ENCODE measurements around the gene SPHK1.
"Not testable (repeated sequence)": the region's sequence is repeated elsewhere in the genome, so short reads cannot be mapped to it uniquely, and the experiment has no call there.

The SPHK1 gene

GRCh38 chr17:76353599-76354316, 30.7 kb upstream of the SPHK1 start, which contains the start of gene PRPSAP1:
TSS of gene PRPSAP1 (minus strand) at chr17:76353916. CDS start at chr17:76353703, 213 bp downstream.
- H3K36me3 Mint-ChIP-seq (ENCODE audit: insufficient read depth), result peaks cover 9% of the 10 kb centered on the region
- ATAC-seq (replicated peaks; ENCODE audit: extremely low read depth, poor library complexity, severe bottlenecking) (peak; percentile 94), DNase-seq (ENCODE audit: low spot score in 2 of 2) (peak; percentile 67 to 77)
- peak within 1 kb of the TSS; percentile 83 for H3K4me3 Mint-ChIP-seq
- H3K27me3 Mint-ChIP-seq, result no peaks in the 10 kb centered on the region
- peak within 1 kb of the TSS; percentile 88 for H3K27ac Mint-ChIP-seq (ENCODE audit: low read depth)
- peaks cover 21% of the 10 kb centered on the region for H3K4me1 Mint-ChIP-seq
- H3K9me3 Mint-ChIP-seq, result no peaks in the 10 kb centered on the region

GRCh38 chr17:76354317-76354729, 30.1 kb upstream of the SPHK1 start:
- H3K9me3 Mint-ChIP-seq, result no peaks in the 10 kb centered on the region
- H3K36me3 Mint-ChIP-seq (ENCODE audit: insufficient read depth), result peaks cover 9% of the 10 kb centered on the region
- DNase-seq (ENCODE audit: low spot score in 2 of 2) (no peak), ATAC-seq (replicated peaks; ENCODE audit: extremely low read depth, poor library complexity, severe bottlenecking) (no peak)
- peak overlapping the region; percentile 88 for H3K27ac Mint-ChIP-seq (ENCODE audit: low read depth)
- H3K4me3 Mint-ChIP-seq, result peak overlapping the region; percentile 83
- peaks cover 21% of the 10 kb centered on the region for H3K4me1 Mint-ChIP-seq
- H3K27me3 Mint-ChIP-seq, result no peaks in the 10 kb centered on the region

GRCh38 chr17:76354747-76355310, 29.6 kb upstream of the SPHK1 start:
- no peaks in the 10 kb centered on the region for H3K27me3 Mint-ChIP-seq
- peak overlapping the region; percentile 88 for H3K27ac Mint-ChIP-seq (ENCODE audit: low read depth)

GRCh38 chr17:76356803-76357456, 27.5 kb upstream of the SPHK1 start:
- Mint-ChIP-seq H3K36me3 (ENCODE audit: insufficient read depth) (peaks cover 5% of the 10 kb centered on the region), H3K4me1 (peaks cover 17% of the 10 kb centered on the region), H3K27ac (ENCODE audit: low read depth) (no peak overlapping the region), H3K27me3 (peaks cover 9% of the 10 kb centered on the region), H3K9me3 (no peaks in the 10 kb centered on the region), H3K4me3 (no peak overlapping the region)
- no peak for ATAC-seq (replicated peaks; ENCODE audit: extremely low read depth, poor library complexity, severe bottlenecking)
- no peak for DNase-seq (ENCODE audit: low spot score in 2 of 2)

More at GRCh38 chr17:76354747-76355310, 29.6 kb upstream of the SPHK1 start:
- Mint-ChIP-seq H3K9me3 (no peaks in the 10 kb centered on the region), H3K36me3 (ENCODE audit: insufficient read depth) (peaks cover 9% of the 10 kb centered on the region), H3K4me3 (peak overlapping the region; percentile 83), H3K4me1 (peaks cover 21% of the 10 kb centered on the region)
- ATAC-seq (replicated peaks; ENCODE audit: extremely low read depth, poor library complexity, severe bottlenecking), result no peak
- no peak for DNase-seq (ENCODE audit: low spot score in 2 of 2)

GRCh38 chr17:76357597-76358158, 26.7 kb upstream of the SPHK1 start:
- Mint-ChIP-seq H3K27me3 (peaks cover 15% of the 10 kb centered on the region), H3K4me1 (peaks cover 12% of the 10 kb centered on the region), H3K36me3 (ENCODE audit: insufficient read depth) (peaks cover 5% of the 10 kb centered on the region), H3K4me3 (no peak overlapping the region), H3K27ac (ENCODE audit: low read depth) (no peak overlapping the region), H3K9me3 (no peaks in the 10 kb centered on the region)
- ATAC-seq (replicated peaks; ENCODE audit: extremely low read depth, poor library complexity, severe bottlenecking) (no peak), DNase-seq (ENCODE audit: low spot score in 2 of 2) (no peak)

- no peak overlapping the region for H3K4me3 Mint-ChIP-seq
- peaks cover 15% of the 10 kb centered on the region for H3K27me3 Mint-ChIP-seq
- H3K36me3 Mint-ChIP-seq (ENCODE audit: insufficient read depth), result peaks cover under 1% of the 10 kb centered on the region
- ATAC-seq (replicated peaks; ENCODE audit: extremely low read depth, poor library complexity, severe bottlenecking) (no peak), DNase-seq (ENCODE audit: low spot score in 2 of 2) (no peak)
- H3K27ac Mint-ChIP-seq (ENCODE audit: low read depth), result no peak overlapping the region
- H3K4me1 Mint-ChIP-seq, result peaks cover 3% of the 10 kb centered on the region
- H3K9me3 Mint-ChIP-seq, result no peaks in the 10 kb centered on the region
Observed at GRCh38 chr17:76359375-76359774, 25.0 kb upstream of the SPHK1 start.

GRCh38 chr17:76359776-76360175, 24.6 kb upstream of the SPHK1 start:
- not testable (repeated sequence) for ATAC-seq (replicated peaks; ENCODE audit: extremely low read depth, poor library complexity, severe bottlenecking); DNase-seq (ENCODE audit: low spot score in 2 of 2); H3K36me3 Mint-ChIP-seq (ENCODE audit: insufficient read depth); H3K27ac Mint-ChIP-seq (ENCODE audit: low read depth); H3K4me1 Mint-ChIP-seq; H3K9me3 Mint-ChIP-seq; H3K4me3 Mint-ChIP-seq
- peaks cover 15% of the 10 kb centered on the region for H3K27me3 Mint-ChIP-seq

- Mint-ChIP-seq H3K36me3 (ENCODE audit: insufficient read depth) (no peaks in the 10 kb centered on the region), H3K27ac (ENCODE audit: low read depth) (no peak overlapping the region), H3K4me1 (no peaks in the 10 kb centered on the region), H3K4me3 (no peak overlapping the region), H3K9me3 (no peaks in the 10 kb centered on the region), H3K27me3 (peaks cover 15% of the 10 kb centered on the region)
- DNase-seq (ENCODE audit: low spot score in 2 of 2) (no peak), ATAC-seq (replicated peaks; ENCODE audit: extremely low read depth, poor library complexity, severe bottlenecking) (no peak)
Observed at GRCh38 chr17:76360461-76360860, 23.9 kb upstream of the SPHK1 start.

- Mint-ChIP-seq H3K27ac (ENCODE audit: low read depth) (no peak overlapping the region), H3K27me3 (peaks cover 15% of the 10 kb centered on the region), H3K36me3 (ENCODE audit: insufficient read depth) (no peaks in the 10 kb centered on the region), H3K4me1 (no peaks in the 10 kb centered on the region), H3K9me3 (no peaks in the 10 kb centered on the region), H3K4me3 (no peak overlapping the region)
- DNase-seq (ENCODE audit: low spot score in 2 of 2) (no peak), ATAC-seq (replicated peaks; ENCODE audit: extremely low read depth, poor library complexity, severe bottlenecking) (no peak)
Observed at GRCh38 chr17:76363107-76363842, 21.1 kb upstream of the SPHK1 start.

- Mint-ChIP-seq H3K36me3 (ENCODE audit: insufficient read depth) (no peaks in the 10 kb centered on the region), H3K4me1 (no peaks in the 10 kb centered on the region), H3K4me3 (no peak overlapping the region), H3K27me3 (peaks cover 15% of the 10 kb centered on the region), H3K27ac (ENCODE audit: low read depth) (no peak overlapping the region), H3K9me3 (no peaks in the 10 kb centered on the region)
- no peak for ATAC-seq (replicated peaks; ENCODE audit: extremely low read depth, poor library complexity, severe bottlenecking)
- no peak for DNase-seq (ENCODE audit: low spot score in 2 of 2)
Observed at GRCh38 chr17:76365256-76365903, 19.0 kb upstream of the SPHK1 start.

GRCh38 chr17:76366247-76366646, 18.2 kb upstream of the SPHK1 start:
- Mint-ChIP-seq H3K9me3 (no peaks in the 10 kb centered on the region), H3K4me1 (no peaks in the 10 kb centered on the region), H3K36me3 (ENCODE audit: insufficient read depth) (no peaks in the 10 kb centered on the region), H3K27ac (ENCODE audit: low read depth) (no peak overlapping the region), H3K4me3 (no peak overlapping the region), H3K27me3 (peaks cover 14% of the 10 kb centered on the region)
- DNase-seq (ENCODE audit: low spot score in 2 of 2), result no peak
- no peak for ATAC-seq (replicated peaks; ENCODE audit: extremely low read depth, poor library complexity, severe bottlenecking)

- no peak overlapping the region for H3K27ac Mint-ChIP-seq (ENCODE audit: low read depth)
- H3K4me1 Mint-ChIP-seq, result no peaks in the 10 kb centered on the region
- no peaks in the 10 kb centered on the region for H3K36me3 Mint-ChIP-seq (ENCODE audit: insufficient read depth)
- no peaks in the 10 kb centered on the region for H3K27me3 Mint-ChIP-seq
- ATAC-seq (replicated peaks; ENCODE audit: extremely low read depth, poor library complexity, severe bottlenecking), result no peak
- DNase-seq (ENCODE audit: low spot score in 2 of 2), result no peak
- no peaks in the 10 kb centered on the region for H3K9me3 Mint-ChIP-seq
- no peak overlapping the region for H3K4me3 Mint-ChIP-seq
Observed at GRCh38 chr17:76367642-76368041, 16.8 kb upstream of the SPHK1 start.

Measured in central memory CD8-positive, alpha-beta T cell (primary cell).